HL-60/S4 treated with phorbol 12-myristate 13-acetate at 8.2 ng/mL for 4 days and 3 days (cell line): ENCODE measurements around the gene OR52E2.
"Not testable (repeated sequence)": the region's sequence is repeated elsewhere in the genome, so short reads cannot be mapped to it uniquely, and the experiment has no call there.

Source experiments
- in situ Hi-C: fragments of 300-500 bp; cut with MboI; formaldehyde crosslinking; loops from 2 replicates; pipeline ENCODE4 v1.15.0; 2022; ENCODE audit warnings: low sequenced_read_pairs

Gene OR52E2

DNA sequence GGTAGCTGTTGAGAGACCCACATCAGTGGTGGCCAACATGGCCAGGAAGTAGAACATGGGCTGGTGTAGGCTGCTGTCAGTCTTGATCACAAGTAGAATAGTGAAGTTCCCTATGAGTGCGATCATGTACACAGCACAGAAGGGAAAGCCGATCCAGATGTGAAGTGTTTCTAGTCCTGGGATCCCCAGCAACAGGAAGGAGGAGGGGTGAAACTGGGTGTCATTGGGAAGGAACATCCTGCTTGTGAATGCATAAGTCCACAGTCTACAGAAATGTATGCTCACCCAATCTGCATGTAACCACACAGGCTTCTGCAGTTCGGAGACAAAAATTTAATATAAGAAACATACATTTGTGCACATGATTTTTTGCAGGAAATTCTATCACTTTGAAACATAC lies at the start of gene OR52E2:
Gene OR52E2, minus strand, starts transcription at position 237 of the 400 bp plus-strand sequence. Its CDS starts 0 bp downstream, at position 237.
- in situ Hi-C loops: no loop called here

DNA sequence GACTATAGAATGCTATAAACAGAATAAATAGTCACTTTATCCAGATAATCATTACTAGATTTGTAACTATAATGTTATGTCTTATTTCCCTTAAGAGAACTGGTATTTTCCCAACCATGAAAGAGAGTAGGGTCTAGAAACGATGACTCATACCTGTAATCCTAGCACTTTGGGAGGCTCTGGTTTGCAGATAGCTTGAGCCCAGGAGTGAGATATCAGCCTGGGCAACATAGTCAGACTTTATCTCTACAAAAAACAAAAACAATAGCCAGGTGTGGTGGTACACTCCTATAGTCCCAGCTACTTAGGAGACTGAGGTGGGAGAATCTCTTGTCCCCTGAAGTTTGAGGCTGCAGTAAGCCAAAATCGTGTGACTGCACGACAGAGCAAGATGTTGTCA lies 47.9 kb upstream of the OR52E2 start:
- in situ Hi-C loops: no loop called here

DNA sequence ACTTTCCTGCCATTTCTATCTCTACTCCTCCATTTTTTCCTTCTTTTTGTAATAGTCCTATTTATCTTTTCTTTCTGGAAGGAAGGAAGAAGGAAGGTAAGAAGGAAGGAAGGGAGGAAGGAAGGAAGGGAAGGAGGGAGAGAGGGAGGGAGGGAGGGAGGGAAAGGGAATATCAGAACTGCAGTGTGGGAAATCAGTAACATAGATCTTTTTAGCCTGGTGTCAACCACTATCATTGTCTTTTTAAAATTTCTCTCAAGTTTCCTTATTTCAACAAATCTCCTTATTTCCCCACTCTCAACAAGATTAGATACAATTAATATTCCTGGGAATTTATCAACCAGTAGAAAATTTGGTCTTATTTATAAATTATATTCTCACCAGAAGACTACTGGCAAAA lies 43.6 kb upstream of the OR52E2 start:
- in situ Hi-C loops: no loop called here

DNA sequence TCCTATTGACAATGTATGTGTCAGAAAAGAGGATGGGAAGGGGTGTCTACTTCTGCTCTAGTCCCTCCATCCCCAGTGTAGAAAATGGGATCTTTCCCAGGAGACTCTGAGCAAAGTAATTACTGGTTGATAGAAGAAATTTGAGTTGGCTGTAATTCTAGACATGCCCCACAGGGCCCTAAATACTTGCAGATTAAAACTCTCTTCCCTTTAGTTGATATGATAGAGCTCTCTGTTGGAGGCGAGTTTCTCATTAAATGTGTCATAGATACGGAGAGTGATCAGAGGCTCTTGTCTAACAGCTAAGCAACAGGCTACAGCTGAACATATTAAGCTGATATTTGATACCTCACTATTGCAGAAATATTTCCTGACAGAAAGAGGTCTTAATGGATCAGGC lies 42.8 kb upstream of the OR52E2 start:
- in situ Hi-C loops: no loop called here

DNA sequence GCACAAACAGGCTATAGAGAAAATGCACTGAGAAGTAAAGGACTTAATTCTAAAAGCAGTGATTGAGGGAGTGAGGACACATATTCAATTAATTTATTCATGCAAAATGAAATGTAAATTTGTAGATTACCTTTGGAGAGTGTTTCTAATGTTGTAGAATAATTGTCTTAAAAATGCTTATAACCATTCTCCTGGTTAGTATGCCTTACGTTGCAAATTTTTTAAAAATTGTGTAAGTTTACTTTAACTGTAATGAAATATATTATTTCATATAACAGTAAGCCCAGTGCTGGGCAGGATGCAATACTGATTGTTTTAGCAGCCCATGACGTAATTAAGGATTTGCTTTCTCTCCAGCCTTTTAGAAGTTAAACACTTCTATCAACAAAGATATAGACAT lies 36.6 kb upstream of the OR52E2 start:
- in situ Hi-C loops: no loop called here

DNA sequence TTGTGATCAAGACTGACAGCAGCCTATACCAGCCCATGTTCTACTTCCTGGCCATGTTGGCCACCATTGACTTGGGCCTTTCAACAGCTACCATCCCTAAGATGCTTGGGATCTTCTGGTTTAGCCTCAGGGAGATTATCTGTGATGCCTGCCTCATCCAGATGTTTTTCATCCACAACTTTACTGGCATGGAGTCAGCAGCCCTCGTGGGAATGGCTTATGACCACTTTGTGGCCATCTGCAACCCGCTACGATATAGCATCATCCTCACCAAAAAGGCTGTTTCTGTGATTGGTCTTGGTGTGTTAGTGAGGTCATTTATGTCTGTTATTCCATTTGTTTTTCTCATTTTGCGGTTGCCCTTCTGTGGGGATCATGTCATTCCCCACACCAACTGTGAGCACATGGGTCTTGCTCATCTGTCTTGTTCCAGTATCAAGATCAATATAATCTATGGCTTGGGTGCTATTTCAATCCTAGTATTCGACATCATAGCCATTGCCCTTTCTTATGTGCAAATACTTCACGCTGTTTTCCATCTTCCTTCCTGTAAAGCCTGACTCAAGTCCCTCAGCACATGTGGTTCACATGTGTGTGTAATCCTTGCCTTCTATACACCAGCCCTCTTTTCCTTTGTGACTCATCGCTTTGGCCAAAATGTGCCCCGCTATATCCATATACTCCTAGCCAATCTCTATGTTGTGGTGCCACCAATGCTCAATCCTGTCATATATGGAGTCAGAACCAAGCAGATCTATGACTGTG lies 33.6 kb upstream of the OR52E2 start:
- in situ Hi-C loops: no loop called here

DNA sequence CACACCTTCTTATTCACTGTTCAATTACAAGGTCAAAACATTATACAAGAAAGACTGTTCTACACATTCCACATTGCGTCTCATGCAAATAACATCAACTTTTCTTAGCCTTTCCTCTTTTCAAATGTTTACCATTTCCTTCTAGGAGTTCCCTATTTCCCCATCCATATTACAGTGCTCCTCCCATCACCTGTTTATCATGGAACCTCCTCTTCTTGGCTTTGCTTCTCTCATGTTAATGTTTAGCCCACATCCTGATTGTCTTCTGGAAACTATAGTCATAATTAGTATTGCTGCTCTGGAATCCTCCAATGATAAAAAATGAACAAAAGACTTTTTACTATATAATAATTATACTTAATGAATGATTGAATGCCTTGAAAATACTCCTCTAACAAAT lies 31.2 kb upstream of the OR52E2 start:
- in situ Hi-C loops: no loop called here

DNA sequence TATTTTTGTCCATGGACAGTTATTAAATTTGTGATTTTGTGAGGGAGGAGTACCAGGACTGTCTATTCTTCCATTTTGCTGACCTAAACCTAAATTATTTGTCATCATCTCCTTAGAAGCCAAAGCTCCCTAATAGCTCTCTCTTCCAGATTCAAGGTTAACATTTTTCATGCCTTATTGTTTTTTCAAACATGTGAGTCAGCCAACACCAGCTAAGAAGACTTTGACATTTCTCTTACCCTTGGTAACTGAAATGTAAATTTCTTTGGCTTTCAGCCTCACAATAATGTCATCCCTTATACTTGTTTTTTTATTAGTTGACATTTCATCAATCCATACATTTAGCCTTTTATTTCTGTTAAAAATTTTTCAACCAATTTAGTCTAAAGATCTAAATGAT lies 29.1 kb upstream of the OR52E2 start:
- in situ Hi-C loops: no loop called here

DNA sequence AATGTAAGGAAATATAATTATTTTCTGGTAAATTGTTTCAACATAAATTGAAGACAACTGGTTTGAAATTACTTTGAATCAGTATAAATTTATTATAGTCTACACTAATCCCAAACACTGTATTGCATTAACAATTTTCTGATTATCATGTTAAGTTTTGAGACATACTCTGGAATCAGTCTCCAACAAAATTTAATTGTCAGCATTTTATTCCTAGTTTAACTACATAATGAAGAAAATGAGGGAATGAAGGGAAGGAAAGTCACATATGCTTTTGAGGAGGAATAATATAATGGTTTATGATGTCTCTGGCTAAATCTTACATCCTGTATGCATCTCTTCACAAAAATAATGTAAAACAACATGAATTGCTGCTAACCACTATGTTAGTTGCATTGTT lies 24.2 kb upstream of the OR52E2 start:
- in situ Hi-C loops: no loop called here

DNA sequence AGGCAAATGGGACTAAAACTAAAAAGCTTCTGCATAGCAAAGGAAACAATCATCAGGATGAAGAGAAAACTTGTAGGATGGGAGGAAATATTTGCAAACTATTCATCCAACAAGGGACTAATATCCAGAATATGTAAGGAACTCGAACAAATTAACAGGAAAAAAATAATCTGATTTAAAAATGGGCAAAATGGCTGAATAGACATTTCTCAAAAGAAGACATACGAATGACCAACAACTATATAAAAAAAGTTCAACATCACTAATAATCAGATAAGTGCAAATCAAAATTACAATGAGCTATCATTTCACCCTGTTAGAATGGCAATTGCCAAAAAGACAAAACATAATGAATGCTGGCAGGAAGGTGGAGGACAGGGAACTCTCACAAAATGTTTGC lies 22.0 kb upstream of the OR52E2 start:
- in situ Hi-C loops: no loop called here

DNA sequence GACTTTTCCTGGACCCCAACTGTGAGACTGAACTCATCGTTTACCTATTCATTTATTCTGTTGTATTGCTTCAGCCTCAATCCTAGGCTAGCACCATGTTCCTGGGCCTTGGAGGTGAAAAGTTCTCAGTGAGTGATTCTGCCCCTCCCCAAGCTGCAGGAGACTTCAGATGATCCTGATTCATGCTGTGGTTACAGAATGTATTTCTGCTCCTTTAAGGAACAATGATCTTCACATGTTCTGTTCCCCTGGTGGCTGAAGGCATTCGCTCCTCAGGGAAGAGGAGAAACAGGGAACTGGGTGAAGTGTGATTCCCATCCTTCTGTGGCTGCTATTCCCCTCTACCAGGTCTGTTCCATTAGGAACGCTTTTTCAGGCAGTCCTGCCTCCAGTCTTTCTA lies 12.4 kb upstream of the OR52E2 start:
- in situ Hi-C loops: no loop called here

DNA sequence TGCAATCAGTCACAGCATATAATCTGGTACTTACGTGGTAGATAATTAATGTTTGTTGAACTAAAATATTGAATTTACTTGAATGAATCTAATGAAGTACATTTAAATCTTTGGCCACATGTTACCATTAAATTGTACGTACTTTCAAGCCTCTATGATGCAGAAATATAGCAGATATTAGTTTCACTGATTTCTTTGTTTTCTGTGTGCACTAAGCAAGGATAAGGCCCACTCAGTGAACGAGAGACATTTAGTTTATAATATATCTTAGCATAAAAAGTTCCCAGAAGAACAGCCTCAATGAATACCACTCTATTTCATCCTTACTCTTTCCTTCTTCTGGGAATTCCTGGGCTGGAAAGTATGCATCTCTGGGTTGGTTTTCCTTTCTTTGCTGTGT lies 9.8 kb upstream of the OR52E2 start, which contains the start of gene OR52E1:
Gene OR52E1, plus strand, starts transcription at position 301 of the 400 bp plus-strand sequence.
- in situ Hi-C loops: no loop called here

DNA sequence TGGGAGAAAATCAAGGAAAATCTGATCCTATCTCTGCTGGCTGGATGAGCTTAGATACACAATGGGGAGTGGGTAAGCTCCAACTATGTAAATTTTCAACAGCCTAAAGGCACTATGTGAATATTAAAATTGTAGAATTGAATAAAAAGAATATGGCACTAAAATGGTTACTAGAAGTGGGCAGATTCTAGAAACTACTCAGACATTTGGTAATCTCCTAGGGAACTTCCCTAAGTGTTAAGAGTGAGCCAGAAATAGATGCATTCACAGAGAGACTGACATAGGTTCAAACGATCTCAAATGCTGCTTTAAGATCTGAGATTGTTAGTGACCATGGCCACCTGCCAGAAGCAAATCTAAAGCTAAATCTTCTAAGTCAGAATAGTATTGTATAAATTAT lies 5.6 kb upstream of the OR52E2 start:
- in situ Hi-C loops: no loop called here

DNA sequence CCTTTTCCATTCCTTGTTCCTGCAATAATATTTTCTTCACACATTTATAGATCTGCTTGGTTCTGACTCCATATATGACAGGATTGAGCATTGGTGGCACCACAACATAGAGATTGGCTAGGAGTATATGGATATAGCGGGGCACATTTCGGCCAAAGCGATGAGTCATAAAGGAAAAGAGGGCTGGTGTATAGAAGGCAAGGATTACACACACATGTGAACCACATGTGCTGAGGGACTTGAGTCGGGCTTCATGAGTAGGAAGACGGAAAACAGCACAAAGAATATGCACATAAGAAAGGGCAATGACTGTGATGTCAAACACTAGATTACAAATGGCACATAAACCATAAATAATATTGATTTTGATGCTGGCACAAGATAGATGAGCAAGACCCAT lies 748 bp downstream of the OR52E2 start:
- in situ Hi-C loops: not testable (repeated sequence)

DNA sequence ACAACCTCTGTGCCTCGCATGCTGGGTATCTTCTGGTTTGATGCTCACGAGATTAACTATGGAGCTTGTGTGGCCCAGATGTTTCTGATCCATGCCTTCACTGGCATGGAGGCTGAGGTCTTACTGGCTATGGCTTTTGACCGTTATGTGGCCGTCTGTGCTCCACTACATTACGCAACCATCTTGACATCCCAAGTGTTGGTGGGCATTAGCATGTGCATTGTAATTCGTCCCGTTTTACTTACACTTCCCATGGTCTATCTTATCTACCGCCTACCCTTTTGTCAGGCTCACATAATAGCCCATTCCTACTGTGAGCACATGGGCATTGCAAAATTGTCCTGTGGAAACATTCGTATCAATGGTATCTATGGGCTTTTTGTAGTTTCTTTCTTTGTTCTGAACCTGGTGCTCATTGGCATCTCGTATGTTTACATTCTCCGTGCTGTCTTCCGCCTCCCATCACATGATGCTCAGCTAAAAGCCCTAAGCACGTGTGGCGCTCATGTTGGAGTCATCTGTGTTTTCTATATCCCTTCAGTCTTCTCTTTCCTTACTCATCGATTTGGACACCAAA lies 12.6 kb downstream of the OR52E2 start:
- in situ Hi-C loops: no loop called here

DNA sequence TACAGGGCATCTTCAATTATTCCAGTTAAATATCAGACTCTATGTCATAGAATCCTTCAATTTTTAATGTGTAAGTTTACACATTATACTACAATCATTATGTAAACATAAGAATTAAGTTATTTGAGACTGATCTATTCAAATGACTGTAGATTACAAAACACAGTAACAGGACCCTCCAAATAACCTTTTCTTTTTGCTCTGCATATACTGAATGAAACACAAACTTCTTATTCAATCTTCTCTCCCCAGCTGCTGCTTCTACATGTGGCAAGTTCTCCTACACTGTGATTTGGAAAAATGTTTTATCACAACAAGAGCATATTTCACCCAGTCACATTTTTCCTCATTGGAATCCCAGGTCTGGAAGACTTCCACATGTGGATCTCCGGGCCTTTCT lies 13.2 kb downstream of the OR52E2 start, which contains the start of gene OR52J3:
Gene OR52J3, plus strand, starts transcription at position 301 of the 400 bp plus-strand sequence. Its CDS starts 0 bp downstream, at position 301.
- in situ Hi-C loops: no loop called here

DNA sequence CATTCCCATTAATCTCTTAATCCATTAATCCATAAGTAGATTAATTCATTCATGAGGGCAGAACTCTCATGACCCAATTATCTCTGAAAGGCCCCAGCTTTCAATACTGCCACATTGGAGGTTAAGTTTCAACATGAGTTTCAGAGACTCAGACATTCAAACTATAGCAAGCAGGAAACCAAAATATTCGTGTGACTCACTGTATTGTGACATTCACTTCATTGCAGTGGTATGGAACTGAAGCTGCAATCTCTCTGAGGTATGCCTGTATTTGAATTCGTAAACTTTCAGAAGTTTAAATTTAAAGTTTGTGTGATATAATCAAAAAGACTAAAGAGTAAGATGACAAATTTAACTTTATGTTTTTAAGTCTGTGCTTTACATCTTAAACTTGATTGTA lies 16.0 kb downstream of the OR52E2 start:
- in situ Hi-C loops: no loop called here

DNA sequence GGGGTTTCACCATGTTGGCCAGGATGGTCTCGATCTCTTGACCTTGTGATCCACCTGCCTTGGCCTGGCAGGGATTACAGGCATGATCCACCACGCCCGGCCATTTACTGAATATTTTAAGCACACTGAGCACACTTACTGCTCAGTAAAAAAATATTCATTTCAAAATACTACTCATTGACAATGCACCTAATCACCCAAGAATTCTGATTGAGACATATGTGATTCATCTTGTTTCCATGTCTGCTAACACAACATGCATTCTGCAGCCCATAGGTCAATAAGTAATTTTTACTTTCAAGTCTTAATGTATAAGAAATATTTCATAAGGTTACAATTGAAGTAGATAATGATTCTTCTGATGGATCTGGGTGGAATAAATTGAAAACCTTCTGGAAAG lies 17.3 kb downstream of the OR52E2 start:
- in situ Hi-C loops: no loop called here

DNA sequence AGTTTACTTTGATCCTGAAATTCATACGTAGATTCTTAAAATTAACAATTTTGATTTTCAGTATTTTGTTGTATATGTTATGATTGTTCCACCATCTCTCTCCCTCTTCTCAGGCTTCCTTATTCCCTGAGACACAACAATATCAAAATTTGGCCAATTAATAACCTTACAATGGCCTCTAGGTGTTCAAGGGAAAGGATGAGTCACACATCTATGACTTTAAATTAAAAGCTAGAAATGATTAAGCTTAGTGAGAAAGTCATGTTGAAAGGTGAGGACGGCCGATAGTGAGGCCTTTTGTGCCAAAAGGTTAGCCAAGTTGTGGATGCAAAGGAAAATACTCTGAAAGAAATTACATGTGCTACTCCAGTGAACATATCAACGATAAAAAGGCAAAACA lies 18.6 kb downstream of the OR52E2 start:
- in situ Hi-C loops: no loop called here

DNA sequence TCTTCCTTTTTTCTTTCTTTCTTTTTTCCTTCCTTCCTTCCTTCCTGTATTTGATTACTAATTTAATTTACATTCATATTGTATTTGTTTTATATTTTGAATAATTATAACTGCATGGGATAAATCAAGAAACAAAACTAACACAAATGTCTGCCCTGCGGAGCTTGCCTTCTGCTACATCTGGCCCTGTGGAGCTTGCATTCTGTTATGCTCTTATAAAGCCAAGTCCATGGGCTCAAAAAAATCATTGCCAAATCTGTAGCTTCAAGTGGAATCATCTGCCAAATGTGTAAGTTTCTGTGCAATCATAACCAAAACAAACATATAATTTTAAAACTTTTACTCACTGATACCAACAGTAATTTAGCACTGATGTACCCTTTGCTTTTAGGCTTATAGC lies 21.1 kb downstream of the OR52E2 start:
- in situ Hi-C loops: no loop called here

DNA sequence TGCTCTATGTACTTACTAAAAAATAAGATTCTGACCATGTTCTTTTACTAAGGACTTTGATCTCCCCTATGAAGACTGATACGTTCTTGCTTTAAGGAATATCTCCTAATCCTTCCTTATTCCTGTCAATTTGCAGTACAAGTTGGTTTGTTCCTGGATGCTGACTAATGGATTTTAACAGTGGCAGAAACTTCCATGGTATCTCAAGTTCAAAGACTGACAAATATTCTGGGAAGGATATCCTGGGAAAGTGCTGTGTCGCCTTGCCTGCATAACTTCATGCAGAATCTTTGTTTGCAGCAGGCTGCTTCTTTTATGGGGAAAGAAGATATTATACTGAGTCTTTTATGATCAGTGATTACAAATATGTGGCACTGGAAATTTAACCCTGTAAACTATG lies 21.5 kb downstream of the OR52E2 start:
- in situ Hi-C loops: no loop called here

DNA sequence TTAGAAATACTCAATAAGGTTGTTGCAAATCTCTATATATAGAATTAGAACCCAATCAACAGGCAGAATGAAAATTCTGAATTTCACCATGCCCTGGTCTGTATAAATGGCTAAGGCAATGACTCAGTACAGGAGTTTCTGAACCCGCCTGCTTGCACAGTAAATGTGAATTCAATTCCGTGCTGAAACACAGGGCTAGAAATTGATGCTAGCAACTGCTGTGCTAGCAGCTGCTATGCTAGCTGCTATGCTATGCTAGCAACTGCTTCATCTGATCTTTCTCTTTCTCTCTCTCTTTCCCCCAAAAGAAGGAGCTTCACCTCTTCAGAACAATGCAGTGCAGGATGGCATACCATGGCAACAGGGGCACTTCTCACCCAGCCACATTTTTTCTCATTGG lies 22.8 kb downstream of the OR52E2 start:
- in situ Hi-C loops: no loop called here

DNA sequence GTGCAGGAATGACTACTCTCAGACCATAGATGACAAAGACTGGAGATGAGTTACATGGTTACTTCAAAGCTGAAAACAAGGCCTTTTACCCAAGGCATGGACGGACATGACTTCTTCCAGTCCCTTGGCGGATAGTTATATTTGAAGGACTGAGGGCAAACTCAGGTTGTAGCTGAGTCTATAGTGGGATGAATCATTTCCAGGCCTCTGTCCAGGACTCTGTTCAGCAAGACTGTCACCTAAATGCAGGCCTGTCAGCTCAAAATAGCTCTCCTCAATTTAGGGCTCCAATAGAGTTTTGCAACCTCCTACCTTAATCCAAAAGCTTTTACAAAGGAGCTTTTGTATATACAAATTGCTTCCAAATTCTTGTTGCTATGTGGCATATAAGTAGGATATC lies 37.4 kb downstream of the OR52E2 start:
- in situ Hi-C loops: no loop called here
